ENCODE data around the gene MXRA7.

DNA sequence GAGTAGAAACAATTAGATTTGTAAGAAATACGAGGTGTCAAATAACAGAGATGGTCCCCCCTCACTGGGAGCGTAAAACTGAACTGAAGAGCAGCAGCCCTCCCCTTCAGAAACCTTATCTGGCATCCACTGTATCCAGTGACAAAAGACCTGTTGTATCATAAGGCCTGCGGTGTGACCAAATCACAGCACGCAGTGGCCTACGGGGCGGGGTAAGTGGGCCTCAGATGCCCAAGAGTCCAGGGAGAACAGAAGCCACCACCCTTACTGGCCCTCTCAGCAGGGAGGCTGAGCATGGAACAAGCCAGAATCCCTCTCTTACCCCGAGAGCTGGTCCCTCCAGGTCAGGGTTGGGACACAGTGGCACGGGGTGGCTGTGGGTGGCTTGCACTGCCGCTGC is 10.2 kb upstream of the MXRA7 start:
- no peak for TF ChIP-seq CTCF (IDR thresholded peaks at IDR 0.05)
- no peak for TF ChIP-seq POLR2A (IDR thresholded peaks at IDR 0.05)
